IPS-NIHi7 (cell line): Measurements from ENCODE around the gene GLRX.
"Not testable (repeated sequence)": the region's sequence is repeated elsewhere in the genome, so short reads cannot be mapped to it uniquely, and the experiment has no call there.

Experiments
- DNase-seq: peaks from one replicate; pipeline ENCODE4 v3.0.0; 2012; ENCODE audit warnings: mixed read lengths; ENCODE audit errors: extremely low spot score

Gene GLRX

GRCh38 chr5:95852567-95852966, 30.0 kb upstream of the GLRX start:
- no peak for DNase-seq

GRCh38 chr5:95851141-95851540, 28.6 kb upstream of the GLRX start:
- DNase-seq, result not testable (repeated sequence)

- DNase-seq, result no peak
These were observed 27.9 kb upstream of the GLRX start for GRCh38 chr5:95850391-95850894.

DNA sequence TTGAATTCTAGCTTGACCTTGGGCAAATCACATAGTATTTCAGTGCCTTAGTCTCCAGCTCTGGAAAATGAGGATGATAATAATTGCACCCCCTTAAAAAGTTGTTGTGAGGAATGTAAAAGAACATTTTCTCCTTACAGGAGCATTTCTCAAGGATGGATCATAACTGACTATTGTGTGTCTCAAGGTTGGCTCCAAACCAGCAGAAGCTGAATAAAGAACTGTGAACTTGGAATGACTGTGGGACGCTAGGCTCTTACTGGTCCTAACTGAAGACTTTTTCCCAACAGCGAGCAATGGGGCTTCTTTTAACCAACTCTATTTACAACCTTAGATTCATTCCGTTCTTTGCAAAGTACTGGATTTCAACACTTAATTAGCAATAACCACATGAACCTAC, 26.2 kb upstream of the GLRX start:
- DNase-seq, result no peak

GRCh38 chr5:95847261-95847592, 24.7 kb upstream of the GLRX start:
- no peak for DNase-seq

GRCh38 chr5:95846554-95847260, 24.2 kb upstream of the GLRX start:
- DNase-seq, result peak; percentile 81

DNA sequence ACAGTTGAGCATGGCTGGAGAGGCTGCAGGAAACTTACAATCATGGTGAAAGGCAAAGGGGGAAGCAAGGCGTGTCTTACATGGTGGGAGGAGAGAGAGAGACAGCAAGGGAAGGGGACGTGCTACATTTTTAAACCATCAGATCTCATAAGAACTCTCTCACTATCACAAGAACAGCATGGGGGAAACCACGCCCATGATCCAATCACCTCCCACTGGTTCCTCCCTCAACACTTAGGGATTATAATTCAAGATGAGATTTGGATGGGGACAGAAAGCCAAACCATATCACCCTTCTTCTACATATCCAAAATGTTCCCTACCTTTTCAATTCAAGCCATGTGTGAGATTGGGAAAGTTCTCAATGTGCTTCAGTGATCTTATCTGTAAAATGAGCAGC, 22.9 kb upstream of the GLRX start:
- no peak for DNase-seq

GRCh38 chr5:95843733-95844223, 21.3 kb upstream of the GLRX start:
- DNase-seq, result no peak

DNA sequence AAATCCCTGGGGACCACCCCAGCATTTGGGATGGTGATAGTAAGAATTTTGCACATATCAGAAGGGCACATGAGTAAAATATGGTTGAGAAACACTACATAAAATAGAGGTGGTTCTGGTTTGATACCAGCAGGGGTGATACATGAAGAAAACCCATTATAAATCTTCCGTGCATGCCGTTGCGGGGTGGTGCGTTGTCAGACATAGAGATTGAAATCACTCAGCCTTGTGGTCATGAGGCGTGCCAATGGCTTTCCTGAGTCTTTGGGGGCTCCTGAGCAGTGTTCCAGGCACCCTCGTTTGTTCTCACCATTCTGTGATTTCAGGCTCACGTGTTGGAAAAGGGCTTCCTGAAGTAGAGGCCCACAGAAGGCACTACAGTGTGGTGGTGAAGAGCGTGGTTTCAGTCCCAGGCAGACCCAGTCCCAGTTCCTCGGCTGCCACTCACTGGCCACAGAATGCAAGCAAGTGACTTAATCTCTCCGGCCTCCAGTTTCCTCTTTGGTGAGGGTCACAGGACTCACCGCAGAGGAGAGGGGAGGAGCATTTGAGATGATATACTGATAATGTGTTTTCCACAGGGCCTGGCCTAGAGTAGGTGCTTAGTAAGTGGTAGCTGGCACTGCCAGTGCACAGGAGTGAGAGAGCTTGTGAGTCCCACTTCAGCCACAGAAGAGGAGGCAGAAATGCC, 20.5 kb upstream of the GLRX start:
- DNase-seq, result peak; percentile 38

GRCh38 chr5:95841914-95842812, 19.6 kb upstream of the GLRX start:
- no peak for DNase-seq

DNA sequence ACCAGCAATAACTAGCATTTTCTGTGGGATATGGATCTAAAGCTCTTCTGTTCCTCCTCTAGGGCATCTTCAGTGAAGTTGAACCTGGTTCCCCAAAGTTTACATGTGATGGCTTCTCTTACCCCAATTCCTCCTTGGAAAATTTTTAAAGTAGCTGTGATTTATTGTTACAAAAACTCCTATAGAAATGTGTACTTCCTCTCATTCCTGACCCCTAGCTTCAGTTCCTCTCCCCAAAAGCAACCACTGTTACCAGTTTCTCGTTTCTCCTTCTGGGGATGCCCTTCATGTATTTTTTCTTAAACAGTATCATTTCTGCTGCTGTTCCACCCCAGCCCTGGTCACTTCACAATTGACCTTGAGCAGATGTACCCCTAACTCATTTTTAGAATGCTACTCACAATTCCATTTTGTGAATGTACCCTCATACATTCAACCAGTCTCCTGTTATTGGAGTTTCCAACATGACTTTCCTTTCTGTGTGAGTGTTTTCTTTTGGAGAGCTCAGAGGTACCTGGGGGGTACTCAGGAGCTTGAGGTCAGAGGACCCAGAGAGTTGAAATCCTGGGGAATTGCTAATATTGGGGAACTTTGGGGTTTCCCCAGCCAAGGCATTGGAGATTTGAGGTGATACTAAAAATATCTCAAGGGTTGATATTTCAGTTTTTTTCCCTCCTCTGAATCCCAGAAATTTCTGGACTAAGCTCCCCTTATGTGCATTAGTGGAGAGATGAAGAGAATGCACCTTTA, 18.6 kb upstream of the GLRX start:
- DNase-seq, result no peak

DNA sequence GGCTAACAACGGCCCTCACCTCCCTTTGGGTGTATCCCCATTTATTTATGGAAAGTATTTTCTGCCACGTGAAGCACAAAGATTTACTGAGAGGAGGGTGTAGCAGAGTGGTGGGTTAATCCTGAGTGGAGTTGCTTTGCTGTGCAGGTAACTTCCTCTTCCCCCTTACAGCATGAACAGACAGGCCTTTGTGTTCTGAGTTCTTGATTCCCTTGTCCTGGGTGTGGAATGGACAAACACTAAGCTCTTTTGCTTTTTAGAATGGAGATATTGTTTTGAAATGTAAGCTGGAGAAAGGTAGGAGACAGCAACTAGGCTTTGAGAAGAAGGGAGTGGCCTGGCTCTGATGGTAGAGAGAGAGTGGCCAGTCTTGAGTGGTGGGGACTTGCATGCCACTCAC, 17.1 kb upstream of the GLRX start:
- DNase-seq, result no peak

DNA sequence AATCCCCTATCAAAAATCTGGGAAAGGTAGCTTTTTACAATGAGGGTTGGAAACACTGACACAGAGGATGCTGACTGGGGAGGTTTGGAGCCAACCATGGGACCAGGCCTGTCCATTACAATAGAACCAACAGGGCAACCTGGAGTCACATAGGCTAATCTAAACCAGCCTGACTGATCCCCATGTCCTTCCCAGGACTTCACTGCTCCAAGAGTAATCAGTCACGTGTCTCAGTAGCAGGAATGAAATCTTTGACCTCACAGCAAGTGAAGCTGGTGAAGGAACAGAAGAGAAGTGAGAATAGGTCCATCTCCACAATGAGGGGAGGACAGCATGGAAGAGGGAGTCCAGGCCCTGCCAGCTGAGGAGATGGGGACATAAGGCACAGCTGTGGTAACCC, 16.0 kb upstream of the GLRX start:
- no peak for DNase-seq

- DNase-seq, result no peak
These were observed 15.5 kb upstream of the GLRX start for GRCh38 chr5:95838001-95838520.

GRCh38 chr5:95837492-95837891, 15.0 kb upstream of the GLRX start:
- no peak for DNase-seq

DNA sequence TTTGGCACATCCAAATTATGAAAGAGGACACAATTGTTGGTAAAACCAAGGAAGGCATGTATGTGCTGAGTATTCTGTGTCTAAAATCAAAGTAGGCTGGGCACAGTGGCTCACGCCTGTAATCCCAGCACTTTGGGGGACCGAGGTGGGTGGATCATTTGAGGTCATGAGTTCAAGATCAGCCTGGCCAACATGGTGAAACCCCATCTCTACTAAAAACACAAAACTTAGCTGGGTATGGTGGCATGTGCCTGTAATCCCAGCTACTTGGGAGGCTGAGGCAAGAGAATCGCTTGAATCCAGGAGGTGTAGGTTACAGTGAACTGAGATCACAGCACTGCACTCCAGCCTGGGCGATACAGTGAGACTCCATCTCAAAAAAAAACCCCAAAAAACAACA, 14.4 kb upstream of the GLRX start:
- not testable (repeated sequence) for DNase-seq

DNA sequence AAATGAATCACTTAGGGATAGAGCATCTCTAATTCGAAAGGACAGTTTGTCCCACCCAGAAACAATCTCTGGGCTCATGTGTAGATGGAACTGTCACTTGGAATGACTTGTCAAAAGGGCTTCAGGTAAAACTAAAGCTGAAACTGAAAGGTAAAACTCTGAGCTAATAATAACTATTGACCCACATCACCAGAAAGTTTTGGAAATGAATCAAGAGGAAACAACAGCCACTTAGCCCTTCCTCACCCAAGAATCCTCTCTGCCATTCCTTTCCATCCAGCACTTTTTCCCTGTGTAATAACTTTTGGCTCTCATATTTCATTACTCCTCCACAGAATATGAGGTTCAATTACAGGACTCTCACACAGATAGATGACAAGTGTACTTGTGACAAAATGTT, 14.0 kb upstream of the GLRX start:
- no peak for DNase-seq

GRCh38 chr5:95835682-95836385, 13.3 kb upstream of the GLRX start:
- no peak for DNase-seq

DNA sequence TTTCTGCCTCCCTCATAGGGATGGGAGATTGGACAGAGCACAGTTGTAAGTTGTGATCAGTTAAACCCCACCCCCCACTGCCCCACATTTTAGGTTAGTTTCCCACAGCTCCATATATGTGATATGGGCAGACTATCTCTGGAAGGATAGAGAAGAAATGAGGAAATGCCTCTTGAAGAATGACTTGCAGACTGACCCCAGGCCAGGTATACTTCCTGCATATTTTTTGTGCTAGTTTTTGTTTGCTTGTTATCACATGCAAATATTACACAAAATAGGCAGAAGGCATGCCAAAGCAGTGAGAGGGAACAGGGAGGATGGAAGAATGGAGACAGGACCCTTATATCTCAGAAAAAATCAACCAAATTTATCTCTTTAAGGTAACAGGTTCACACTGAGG, 10.1 kb upstream of the GLRX start:
- DNase-seq, result no peak

GRCh38 chr5:95830226-95830625, 7.7 kb upstream of the GLRX start:
- DNase-seq, result no peak

DNA sequence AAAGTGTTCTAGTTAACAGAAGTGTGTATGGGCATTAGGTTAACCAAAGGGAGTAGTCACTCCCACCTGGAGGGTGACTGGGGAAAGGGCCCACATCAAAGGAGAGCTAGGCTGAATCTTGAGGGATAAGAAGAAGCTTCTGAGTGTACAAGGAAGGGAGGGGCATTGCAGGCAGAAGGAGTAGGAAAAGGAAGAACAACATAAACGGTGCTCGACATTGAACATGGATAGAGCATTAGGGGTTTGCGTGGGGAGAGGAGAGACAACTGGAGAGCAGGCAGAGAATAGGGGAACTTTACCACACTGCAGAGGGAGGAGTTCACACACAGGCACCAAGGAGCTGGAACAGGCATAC, 5.3 kb upstream of the GLRX start:
- DNase-seq, result no peak
